IMR-90 (cell line): ENCODE measurements around the gene NEDD4L. TPM values are rescaled to one million over a fixed set of nuclear protein-coding genes. Genes with fewer than 3 reads are reported as not detected.

Source experiments
- ATAC-seq: fragments of 200-7000 bp; cut with Tn5 transposase; 2 replicates; pipeline ENCODE4 v1.9.1; 2020; ENCODE audit warnings: low read depth, mild to moderate bottlenecking, moderate library complexity
- BruUV-seq: library from RNA; stranded (reverse); fragments of 400-500 nt; replicated peaks from 2 replicates; lab custom pipeline; 2021; lab: Mats Ljungman, UMichigan
- CTCF ChIA-PET: fragments of 300-600 bp; formaldehyde crosslinking; extraction: SDS; loops from one replicate; lab custom pipeline; 2021; ENCODE audit warnings: antibody characterized with exemption; lab: Yijun Ruan, JAX
- POLR2A ChIA-PET: fragments of 300-600 bp; sonication (Branson Sonifier 250); formaldehyde crosslinking; loops from one replicate; lab custom pipeline; 2022; ENCODE audit warnings: antibody characterized with exemption; ENCODE audit not compliant: unreplicated experiment; lab: Charles Lee
- DNase-seq: peaks from one replicate; pipeline ENCODE4 v3.0.0; 2013
- H2AFZ ChIP-seq: replicated peaks from 2 replicates; pipeline ENCODE3; 2013; ENCODE audit warnings: low read length, mild to moderate bottlenecking; ENCODE audit not compliant: poor library complexity
- H2AK5ac ChIP-seq: 2 replicates; pipeline ENCODE4 v1.6.1; 2013; ENCODE audit warnings: low read depth, low read length, inconsistent platforms
- H2AK9ac ChIP-seq: replicated peaks from 2 replicates; pipeline ENCODE3; 2013; ENCODE audit warnings: mild to moderate bottlenecking, low read depth, low read length, moderate library complexity; ENCODE audit not compliant: poor library complexity
- H2BK120ac ChIP-seq: 2 replicates; pipeline ENCODE4 v1.6.1; 2013; ENCODE audit warnings: low read depth, low read length, inconsistent platforms
- H2BK15ac ChIP-seq: 3 replicates; pipeline ENCODE4 v1.6.1; 2013; ENCODE audit warnings: low read depth, low read length, inconsistent platforms
- H2BK20ac ChIP-seq: 2 replicates; pipeline ENCODE4 v1.6.1; 2013; ENCODE audit warnings: low read depth, mild to moderate bottlenecking, inconsistent platforms, low read length, moderate library complexity
- H2BK5ac ChIP-seq: 2 replicates; pipeline ENCODE4 v1.6.1; 2013; ENCODE audit warnings: mild to moderate bottlenecking, low read depth, low read length, inconsistent platforms; ENCODE audit not compliant: poor library complexity, severe bottlenecking
- H3K14ac ChIP-seq: replicated peaks from 2 replicates; pipeline ENCODE4 v1.6.1; 2013; ENCODE audit warnings: low read depth, low read length, inconsistent platforms
- H3K18ac ChIP-seq: 2 replicates; pipeline ENCODE4 v1.6.1; 2013; ENCODE audit warnings: low read depth, low read length, control low read depth
- H3K23ac ChIP-seq: 2 replicates; pipeline ENCODE4 v1.6.1; 2013; ENCODE audit warnings: low read depth, low read length, inconsistent platforms
- H3K27ac ChIP-seq: 2 replicates; pipeline ENCODE4 v1.5.1; 2013; ENCODE audit warnings: mild to moderate bottlenecking, control low read depth, low read length; ENCODE audit not compliant: insufficient read depth
- H3K27me3 ChIP-seq: 2 replicates; pipeline ENCODE4 v1.6.1; 2013; ENCODE audit warnings: low read length; ENCODE audit not compliant: control insufficient read depth, insufficient read depth
- H3K36me3 ChIP-seq: 2 replicates; pipeline ENCODE4 v1.6.1; 2013; ENCODE audit warnings: low read length, mixed read lengths; ENCODE audit not compliant: control insufficient read depth, insufficient read depth
- H3K4ac ChIP-seq: 2 replicates; pipeline ENCODE4 v1.6.1; 2013; ENCODE audit warnings: low read depth, low read length, inconsistent platforms
- H3K4me1 ChIP-seq: 2 replicates; pipeline ENCODE4 v1.6.1; 2013; ENCODE audit warnings: low read length, mixed read lengths; ENCODE audit not compliant: control insufficient read depth, insufficient read depth
- H3K4me2 ChIP-seq: 2 replicates; pipeline ENCODE4 v1.6.1; 2013; ENCODE audit warnings: low read depth, mild to moderate bottlenecking, control low read depth, low read length, moderate library complexity
- H3K4me3 ChIP-seq: 2 replicates; pipeline ENCODE4 v1.5.1; 2013; ENCODE audit warnings: low read depth, mild to moderate bottlenecking, control low read depth, low read length, moderate library complexity; ENCODE audit not compliant: insufficient read depth
- H3K56ac ChIP-seq: 2 replicates; pipeline ENCODE4 v1.6.1; 2013; ENCODE audit warnings: low read length, inconsistent platforms; ENCODE audit not compliant: insufficient read depth; ENCODE audit errors: extremely low read depth
- H3K79me1 ChIP-seq, 2 experiments: 2 replicates each; pipeline ENCODE4 v1.6.1; 2013; ENCODE audit warnings: low read length in 2 of 2, inconsistent platforms in 1 of 2, low read depth in 1 of 2
- H3K9ac ChIP-seq: 2 replicates; pipeline ENCODE4 v1.6.1; 2013; ENCODE audit warnings: low read depth, low read length, control low read depth
- H3K9me1 ChIP-seq: 2 replicates; pipeline ENCODE4 v1.6.1; 2013; ENCODE audit warnings: low read length, inconsistent platforms; ENCODE audit not compliant: insufficient read depth
- H3K9me3 ChIP-seq: 2 replicates; pipeline ENCODE4 v1.6.1; 2013; ENCODE audit warnings: low read length; ENCODE audit not compliant: control insufficient read depth, insufficient read depth
- H4K20me1 ChIP-seq: 2 replicates; pipeline ENCODE4 v1.6.1; 2013; ENCODE audit warnings: low read length, inconsistent platforms; ENCODE audit not compliant: insufficient read depth
- H4K5ac ChIP-seq: 2 replicates; pipeline ENCODE4 v1.6.1; 2013; ENCODE audit warnings: mild to moderate bottlenecking, low read depth, low read length, control low read depth
- H4K8ac ChIP-seq, 2 experiments: 2 replicates each; pipeline ENCODE4 v1.6.1; 2013; ENCODE audit warnings: low read depth in 2 of 2, low read length in 2 of 2, control low read depth in 1 of 2, inconsistent platforms in 1 of 2
- H4K91ac ChIP-seq: 2 replicates; pipeline ENCODE4 v1.6.1; 2013; ENCODE audit warnings: low read depth, low read length, inconsistent platforms; ENCODE audit not compliant: insufficient read depth
- BHLHE40 ChIP-seq: fragments of 150-350 bp; IDR thresholded peaks from 2 replicates; pipeline ENCODE4 v1.6.1; 2016; ENCODE audit warnings: mild to moderate bottlenecking, low read depth, low read length
- FOS ChIP-seq: fragments of 150-350 bp; IDR thresholded peaks from 2 replicates; pipeline ENCODE4 v1.6.1; 2016; ENCODE audit warnings: low read depth, low read length
- MAZ ChIP-seq: IDR thresholded peaks from 2 replicates; pipeline ENCODE4 v1.6.1; 2012; ENCODE audit warnings: low read depth, mild to moderate bottlenecking, low read length, improper control_type of control experiment, moderate library complexity, borderline replicate concordance
- POLR2A ChIP-seq: IDR thresholded peaks from 2 replicates; pipeline ENCODE4 v1.6.1; 2012; ENCODE audit warnings: mild to moderate bottlenecking, low read depth, low read length
- RFX5 ChIP-seq: IDR thresholded peaks from 2 replicates; pipeline ENCODE4 v1.8.0; 2012; ENCODE audit warnings: low read depth, mild to moderate bottlenecking, low read length, moderate library complexity
- WGBS, 2 experiments: methylation state at CpG; one replicate each; pipeline versions ENCODE4 v1.1.5 to v1.1.7; 2013; ENCODE audit warnings: missing lambda C conversion rate in 2 of 2; ENCODE audit not compliant: insufficient read length in 1 of 2; ENCODE audit errors: extremely low coverage in 2 of 2; 5-methylcytosine and 5-hydroxymethylcytosine counted together
- dilution Hi-C: fragments of 300-500 bp; cut with HindIII; formaldehyde crosslinking; loops from one replicate; pipeline ENCODE4 v1.14.3; 2018; ENCODE audit warnings: low sequenced_read_pairs; ENCODE audit not compliant: unreplicated experiment
- in situ Hi-C: fragments of 300-500 bp; cut with MboI; formaldehyde crosslinking; loops from 3 replicates; pipeline ENCODE4 v1.14.3; 2019; ENCODE audit warnings: low sequenced_read_pairs, inconsistent platforms, mixed read lengths
- intact Hi-C: fragments of 100-400 bp; cut with micrococcal nuclease; formaldehyde crosslinking; loops from 2 replicates; pipeline ENCODE4 v1.10.0; 2022
- polyA plus RNA-seq, 3 experiments: library from polyadenylated mRNA; depleted of rRNA; stranded (reverse); fragments of >200 nt; gene quantifications; 2 replicates each; pipeline ENCODE4 v1.2.3, GENCODE V29; 2012; ENCODE audit warnings: low replicate concordance in 1 of 3
- total RNA-seq: library from RNA; depleted of rRNA; stranded (reverse); fragments of >200 nt; gene quantifications from 2 replicates; pipeline ENCODE4 v1.2.3, GENCODE V29; 2012

Gene NEDD4L
- total and polyA plus RNA-seq, 2 of the 4 experiments (the other 2 are of a cell fraction), result 10.0 to 10.9 TPM

- CTCF ChIA-PET, result no interaction called here
- dilution Hi-C loops, result no loop called here
- POLR2A ChIA-PET, result no interaction called here
Measured at GRCh38 chr18:58426611-58427010, 382.6 kb downstream of the NEDD4L start.

More at GRCh38 chr18:58426611-58427010, 382.6 kb downstream of the NEDD4L start:
- 100% methylated on average over 1 of the region's 4 CpGs; no CpG with 5 or more reads in 1 of the 2 experiments for WGBS, 2 experiments
- in situ Hi-C loops, result no loop called here
- Histone ChIP-seq H3K79me1 (no peaks in the 10 kb centered on the region), H4K5ac (no peak overlapping the region), H3K23ac (no peak overlapping the region), H2AK9ac (no peak overlapping the region), H2AK5ac (no peak overlapping the region), H3K18ac (no peak overlapping the region), H2BK5ac (no peak overlapping the region), H2AFZ (no peak overlapping the region), H3K9ac (no peak overlapping the region), H3K4me1 (no peaks in the 10 kb centered on the region), H4K20me1 (no peaks in the 10 kb centered on the region), H3K4me2 (no peak overlapping the region), H3K36me3 (no peaks in the 10 kb centered on the region), H4K91ac (no peak overlapping the region), H3K9me1 (no peaks in the 10 kb centered on the region), H3K9me3 (no peaks in the 10 kb centered on the region), H3K27ac (no peak overlapping the region), H3K27me3 (peaks cover 7% of the 10 kb centered on the region), H2BK20ac (no peak overlapping the region), H3K4me3 (no peak overlapping the region), H4K8ac (no peak overlapping the region), H3K56ac (no peak overlapping the region), H2BK120ac (no peak overlapping the region), H2BK15ac (no peak overlapping the region), H3K4ac (no peak overlapping the region), H3K14ac (no peak overlapping the region)
- intact Hi-C loops, result no loop called here
- ATAC-seq, result no peak
- no peak for TF ChIP-seq FOS
- TF ChIP-seq BHLHE40, result no peak
- TF ChIP-seq MAZ, result no peak
- no peak for TF ChIP-seq RFX5
- no peak for TF ChIP-seq POLR2A
- no TSS peak for BruUV-seq
- DNase-seq, result no peak
